OCI-LY7 (cell line): Measurements from ENCODE around the gene EOMES. TPM values are rescaled to one million over a fixed set of nuclear protein-coding genes. Genes with fewer than 3 reads are reported as not detected.

ENCODE experiments used
- BruUV-seq: library from RNA; stranded (reverse); fragments of 400-500 nt; replicated peaks from 2 replicates; lab custom pipeline; 2021; lab: Mats Ljungman, UMichigan
- CTCF ChIA-PET: fragments of 300-600 bp; sonication (Branson Sonifier 250); formaldehyde crosslinking; loops from one replicate; lab custom pipeline; 2022; ENCODE audit warnings: antibody characterized with exemption; ENCODE audit not compliant: unreplicated experiment; lab: Charles Lee
- POLR2A ChIA-PET: fragments of 300-600 bp; sonication (Branson Sonifier 250); formaldehyde crosslinking; loops from one replicate; lab custom pipeline; 2022; ENCODE audit warnings: antibody characterized with exemption; lab: Charles Lee
- DNase-seq: peaks from one replicate; pipeline ENCODE4 v3.0.0-alpha.2; 2015; ENCODE audit warnings: low spot score
- H2AFZ ChIP-seq: fragments of 200-600 bp; sonication (generic), shearing (Covaris generic); 2 replicates; pipeline ENCODE4 v1.6.1; 2014; ENCODE audit warnings: mild to moderate bottlenecking, antibody characterized with exemption, low read length, moderate library complexity
- H3K27ac ChIP-seq: fragments of 200-600 bp; sonication (generic); 2 replicates; pipeline ENCODE4 v1.5.1; 2014; ENCODE audit warnings: mixed run types, low read depth, mild to moderate bottlenecking, moderate library complexity, low read length, inconsistent platforms; ENCODE audit not compliant: poor library complexity, severe bottlenecking
- H3K36me3 ChIP-seq: fragments of 200-600 bp; sonication (generic); 2 replicates; pipeline ENCODE4 v1.6.1; 2014; ENCODE audit warnings: mild to moderate bottlenecking, antibody characterized with exemption, low read length, moderate library complexity, mixed read lengths; ENCODE audit not compliant: insufficient read depth
- H3K4me1 ChIP-seq: fragments of 200-600 bp; sonication (generic); 2 replicates; pipeline ENCODE4 v1.5.1; 2014; ENCODE audit warnings: mild to moderate bottlenecking, low read length; ENCODE audit not compliant: insufficient read depth, poor library complexity, severe bottlenecking
- H3K4me2 ChIP-seq: fragments of 200-600 bp; sonication (generic); 2 replicates; pipeline ENCODE4 v1.6.1; 2014; ENCODE audit warnings: mild to moderate bottlenecking, low read length
- H3K4me3 ChIP-seq: fragments of 200-600 bp; sonication (generic); 2 replicates; pipeline ENCODE4 v1.5.1; 2014; ENCODE audit warnings: mild to moderate bottlenecking, low read depth, low read length; ENCODE audit not compliant: poor library complexity, severe bottlenecking
- H3K79me2 ChIP-seq: fragments of 200-600 bp; sonication (generic); 2 replicates; pipeline ENCODE4 v1.6.1; 2016; ENCODE audit warnings: low read depth, mild to moderate bottlenecking, low read length, moderate library complexity, mixed read lengths; ENCODE audit not compliant: insufficient read depth
- H3K9me2 ChIP-seq: fragments of 200-600 bp; sonication (generic); 2 replicates; pipeline ENCODE4 v1.6.1; 2016; ENCODE audit warnings: mild to moderate bottlenecking, low read length, mixed read lengths; ENCODE audit not compliant: insufficient read depth
- H3K9me3 ChIP-seq: fragments of 200-600 bp; sonication (generic); 2 replicates; pipeline ENCODE4 v1.6.1; 2014; ENCODE audit warnings: mild to moderate bottlenecking, mixed run types, low read length, mixed read lengths
- H4K20me1 ChIP-seq: fragments of 200-600 bp; sonication (generic); 2 replicates; pipeline ENCODE4 v1.6.1; 2014; ENCODE audit warnings: mild to moderate bottlenecking, antibody characterized with exemption, low read length, moderate library complexity, mixed read lengths; ENCODE audit not compliant: insufficient read depth
- CTCF ChIP-seq: fragments of 200-600 bp; sonication (generic); conservative IDR thresholded peaks from 2 replicates; pipeline ENCODE4 v1.5.1; 2014; ENCODE audit warnings: mild to moderate bottlenecking, antibody characterized with exemption, low read length, moderate library complexity, mixed read lengths
- EZH2phosphoT487 ChIP-seq: fragments of 200-600 bp; sonication (generic); IDR thresholded peaks from 2 replicates; pipeline ENCODE4 v1.6.1; 2018; ENCODE audit warnings: low read depth, borderline replicate concordance, mild to moderate bottlenecking, mixed run types, antibody characterized with exemption, low read length, moderate library complexity, mixed read lengths
- intact Hi-C: fragments of 100-400 bp; cut with micrococcal nuclease; formaldehyde crosslinking; loops from one replicate; pipeline ENCODE4 v1.10.0; 2022; ENCODE audit not compliant: unreplicated experiment
- total RNA-seq, 2 experiments: library from RNA; depleted of rRNA in 1 of 2; stranded (reverse); fragments of >200 nt in 1 of 2; shearing (Covaris generic) in 1 of 2; gene quantifications; 2 replicates each; pipeline ENCODE4 v1.2.3, GENCODE V29; 2014 to 2022

The EOMES gene
- total RNA-seq, 2 experiments from 2014 or later: not detected

- Histone ChIP-seq H3K9me2 (no peaks in the 10 kb centered on the region), H2AFZ (no peak overlapping the region), H3K27ac (no peak overlapping the region), H3K9me3 (no peaks in the 10 kb centered on the region), H3K4me2 (no peak overlapping the region), H4K20me1 (no peaks in the 10 kb centered on the region), H3K4me1 (no peaks in the 10 kb centered on the region), H3K79me2 (no peaks in the 10 kb centered on the region), H3K4me3 (no peak overlapping the region), H3K36me3 (no peaks in the 10 kb centered on the region)
- no peak for DNase-seq
- BruUV-seq: no TSS peak
- CTCF ChIA-PET: no interaction called here
- TF ChIP-seq EZH2phosphoT487: no peak
- intact Hi-C loops: loop anchor here (10.0 kb wide), 1 partner anchor 553 kb away; no protein-coding TSS in a partner anchor
- POLR2A ChIA-PET: interaction anchor here (0.6 kb wide), 1 partner anchor 213 kb away, joined by 3 read pairs; no protein-coding TSS in a partner anchor
Measured at GRCh38 chr3:27688053-27688452, 34.1 kb downstream of the EOMES start.

GRCh38 chr3:27686642-27687041 lies 35.5 kb downstream of the EOMES start:
- no peak for DNase-seq
- no peaks in the 10 kb centered on the region for H3K4me1 ChIP-seq
- BruUV-seq: no TSS peak
- H4K20me1 ChIP-seq: no peaks in the 10 kb centered on the region
- H3K9me2 ChIP-seq: no peaks in the 10 kb centered on the region
- H3K4me2 ChIP-seq: no peak overlapping the region
- no peak overlapping the region for H2AFZ ChIP-seq
- H3K9me3 ChIP-seq: no peaks in the 10 kb centered on the region
- no peaks in the 10 kb centered on the region for H3K36me3 ChIP-seq
- ChIA-PET POLR2A (no interaction called here), CTCF (no interaction called here)
- no peak overlapping the region for H3K27ac ChIP-seq
- no peak overlapping the region for H3K4me3 ChIP-seq
- H3K79me2 ChIP-seq: no peaks in the 10 kb centered on the region
- intact Hi-C loops: loop anchor here (10.0 kb wide), 1 partner anchor 552 kb away; no protein-coding TSS in a partner anchor
- TF ChIP-seq CTCF (no peak), EZH2phosphoT487 (no peak)

GRCh38 chr3:27685474-27685873 lies 36.6 kb downstream of the EOMES start:
- intact Hi-C loops: loop anchor here (10.0 kb wide), 1 partner anchor 551 kb away; no protein-coding TSS in a partner anchor
- Histone ChIP-seq H3K36me3 (no peaks in the 10 kb centered on the region), H3K4me1 (no peaks in the 10 kb centered on the region), H3K9me2 (no peaks in the 10 kb centered on the region), H3K4me2 (no peak overlapping the region), H2AFZ (no peak overlapping the region), H3K79me2 (no peaks in the 10 kb centered on the region), H4K20me1 (no peaks in the 10 kb centered on the region), H3K9me3 (no peaks in the 10 kb centered on the region), H3K4me3 (no peak overlapping the region), H3K27ac (no peak overlapping the region)
- no TSS peak for BruUV-seq
- POLR2A ChIA-PET: interaction anchor here (0.6 to 0.7 kb wide), 3 partner anchors 80 to 1670 kb away, joined by 3 to 4 read pairs (median 4); no protein-coding TSS in a partner anchor
- CTCF ChIA-PET: no interaction called here
- TF ChIP-seq EZH2phosphoT487 (no peak), CTCF (no peak)
- DNase-seq: no peak
